DMS53 treated with DMSO at 0.1 percent for 48 hours (cell line): ENCODE data around the gene WFDC8.

Source experiments
- DNase-seq: peaks from one replicate; lab custom pipeline; 2025; ENCODE audit not compliant: unreplicated experiment; lab: John Stamatoyannopoulos, UW

Gene WFDC8

DNA sequence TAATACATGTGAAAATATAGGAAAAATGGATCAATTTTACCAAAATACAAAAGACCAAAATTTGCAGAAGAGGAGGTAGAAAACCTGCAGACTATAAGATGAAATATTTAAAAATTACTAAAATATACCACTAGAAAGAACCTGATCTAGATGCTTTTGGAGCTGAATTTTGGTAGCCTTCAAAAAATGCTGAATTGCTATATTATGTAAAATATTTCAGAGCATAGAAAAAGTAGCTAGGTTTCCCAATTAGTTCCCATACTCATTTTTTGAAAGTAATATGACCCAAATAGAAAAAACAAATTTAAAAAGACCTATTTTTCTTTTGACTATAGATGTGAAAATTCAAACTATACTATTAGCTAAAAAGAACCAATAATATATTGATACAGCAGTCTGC lies 28.3 kb downstream of the WFDC8 start:
- no peak for DNase-seq

DNA sequence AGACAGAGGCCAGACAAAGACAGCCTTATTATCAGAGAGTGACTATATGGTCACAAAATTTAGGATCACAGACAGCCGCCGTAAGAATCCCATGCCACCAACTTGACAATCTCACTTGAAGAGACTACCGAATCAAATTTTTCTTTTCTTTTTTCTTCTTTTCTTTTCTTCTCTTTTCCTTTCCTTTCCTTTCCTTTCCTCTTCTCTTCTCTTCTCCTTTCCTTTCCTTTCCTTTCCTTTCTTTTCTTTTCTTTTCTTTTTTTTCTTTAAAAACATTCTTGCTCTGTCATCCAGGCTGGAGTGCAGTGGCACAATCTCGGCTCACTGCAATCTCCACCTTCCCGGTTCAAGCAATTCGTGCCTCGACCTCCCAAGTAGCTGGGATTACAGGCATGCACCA lies 30.7 kb downstream of the WFDC8 start:
- DNase-seq = no peak

DNA sequence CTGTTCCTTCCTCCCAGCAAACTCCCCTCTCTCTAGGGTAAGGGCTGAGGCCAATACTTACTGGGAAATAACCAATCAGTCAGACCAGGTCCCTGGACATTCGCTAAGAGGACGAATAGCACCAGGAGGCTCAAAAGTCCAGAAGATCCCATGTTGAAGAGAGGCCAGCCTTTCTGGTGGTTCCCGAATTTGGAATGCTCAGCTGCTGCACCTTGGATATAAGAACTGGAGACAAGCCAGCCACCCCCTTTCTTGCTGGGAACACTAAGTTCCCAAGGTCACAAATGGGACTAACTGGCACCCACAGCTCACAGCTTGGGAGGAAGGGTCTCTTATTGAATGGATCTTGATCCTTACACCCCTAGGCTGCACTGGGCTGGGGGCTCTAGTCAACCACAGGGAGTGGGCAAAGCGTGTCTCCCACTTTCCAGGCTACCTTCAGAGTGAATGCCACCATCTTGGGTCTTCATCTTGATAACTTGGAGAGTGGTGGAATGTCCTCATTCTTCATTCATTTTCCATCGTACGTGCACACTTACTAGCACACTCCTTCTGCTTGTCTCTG lies 31.8 kb downstream of the WFDC8 start, which contains the start of gene EPPIN:
Gene EPPIN (minus strand): TSS at position 196 of the 565 bp plus-strand sequence. CDS start 44 bp downstream, at position 152.
- DNase-seq = no peak

DNA sequence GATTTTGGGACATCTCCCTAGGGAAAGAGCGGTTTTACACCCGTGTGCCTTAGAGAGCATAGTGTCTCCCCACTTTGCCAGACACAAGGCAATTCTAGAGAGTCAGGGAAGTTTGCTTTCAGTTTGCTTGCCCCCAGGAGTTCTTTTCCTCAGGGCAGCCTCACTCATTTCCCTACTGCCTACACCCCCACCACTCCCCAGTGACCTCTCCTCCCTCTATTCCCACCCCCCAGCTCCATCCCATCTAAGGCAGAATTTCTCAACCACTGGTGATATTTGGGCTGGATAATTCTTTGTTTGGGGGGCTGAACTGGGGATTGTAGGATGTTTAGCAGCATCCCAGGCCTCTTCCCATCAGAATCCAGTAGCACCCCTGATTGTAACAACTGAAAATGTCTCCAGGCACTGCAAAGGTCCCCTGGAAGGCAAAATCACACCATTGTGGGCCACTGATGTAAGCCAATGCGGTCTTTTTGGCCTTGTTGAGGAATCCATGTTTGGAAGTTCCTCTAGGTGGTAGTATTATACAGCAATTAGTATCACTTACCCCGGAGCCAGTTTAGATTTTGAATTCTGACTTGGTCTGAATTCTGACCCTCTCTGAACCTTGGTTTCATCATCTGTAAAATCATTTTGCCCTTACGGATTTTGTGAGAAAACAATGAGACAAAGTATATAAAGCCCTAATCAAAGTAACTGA lies 33.2 kb downstream of the WFDC8 start:
- peak; percentile 16 for DNase-seq

DNA sequence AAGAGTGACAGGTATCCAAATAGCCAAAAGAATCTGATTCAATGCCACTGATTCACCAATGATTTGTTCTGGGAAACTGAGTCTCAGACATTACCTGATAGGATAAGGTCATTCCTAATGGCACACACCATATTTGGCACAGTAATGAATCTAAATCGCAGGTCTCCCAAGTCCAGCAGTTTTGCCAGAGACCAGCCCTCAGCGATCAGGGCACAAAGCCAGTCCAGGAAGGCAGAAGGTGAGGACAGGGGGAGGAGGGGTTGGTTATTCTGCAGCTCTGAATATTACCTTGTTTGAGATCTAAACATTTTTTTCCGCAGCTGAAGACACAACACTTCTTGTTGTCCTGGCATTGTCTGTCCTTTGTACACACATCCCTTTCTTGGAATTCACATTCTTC lies 33.7 kb downstream of the WFDC8 start:
- DNase-seq = no peak

DNA sequence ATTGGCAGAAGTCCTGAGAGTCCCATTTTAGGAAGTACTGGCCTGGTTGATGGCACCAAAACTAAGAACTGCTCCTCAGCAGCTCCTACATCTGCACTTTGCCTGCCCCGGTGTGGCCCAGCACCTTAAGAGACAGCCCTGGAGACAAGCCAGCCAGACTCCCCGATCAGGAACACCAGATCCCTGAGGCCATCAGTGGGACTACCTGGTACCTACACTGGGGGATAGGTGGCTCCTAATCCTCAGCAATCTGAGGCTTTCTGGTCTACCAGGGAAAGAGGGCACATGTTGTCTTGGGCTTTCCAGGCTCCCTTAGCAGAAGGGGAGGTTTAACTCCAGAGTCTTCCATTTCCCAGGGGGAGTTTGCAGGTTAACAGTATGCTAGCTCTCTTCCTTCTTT lies 39.7 kb downstream of the WFDC8 start, which contains the start of gene WFDC6:
Gene WFDC6 (minus strand): TSS at position 101 of the 400 bp plus-strand sequence. CDS start 75 bp downstream, at position 26.
- DNase-seq = no peak

DNA sequence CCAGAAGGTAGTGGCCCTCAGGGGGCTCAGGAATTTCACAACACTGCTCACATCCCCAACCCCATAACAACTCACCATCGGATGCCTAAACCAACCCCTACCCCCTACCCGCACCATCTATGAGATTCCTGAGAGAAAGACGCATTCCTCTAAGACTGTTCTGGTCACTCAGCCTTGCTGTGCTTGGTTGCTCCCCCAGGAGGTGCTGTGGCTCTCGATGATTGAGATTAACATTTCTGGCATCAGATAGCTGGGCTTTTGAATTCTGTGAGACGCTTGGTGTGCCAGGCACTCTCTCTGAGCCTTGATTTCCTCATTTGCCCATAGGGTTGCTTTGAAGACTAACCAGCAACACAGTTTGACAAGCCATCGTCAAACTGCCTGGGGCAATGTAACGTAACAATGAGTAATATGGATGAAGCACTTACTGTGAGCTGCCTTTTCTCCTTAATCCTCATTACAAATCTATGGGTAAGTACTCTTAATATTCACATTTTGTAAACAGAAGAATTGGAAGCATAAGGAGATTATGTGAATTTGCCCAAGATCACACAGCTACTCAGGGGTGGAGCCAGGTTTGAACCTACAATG lies 40.8 kb downstream of the WFDC8 start:
- no peak for DNase-seq

DNA sequence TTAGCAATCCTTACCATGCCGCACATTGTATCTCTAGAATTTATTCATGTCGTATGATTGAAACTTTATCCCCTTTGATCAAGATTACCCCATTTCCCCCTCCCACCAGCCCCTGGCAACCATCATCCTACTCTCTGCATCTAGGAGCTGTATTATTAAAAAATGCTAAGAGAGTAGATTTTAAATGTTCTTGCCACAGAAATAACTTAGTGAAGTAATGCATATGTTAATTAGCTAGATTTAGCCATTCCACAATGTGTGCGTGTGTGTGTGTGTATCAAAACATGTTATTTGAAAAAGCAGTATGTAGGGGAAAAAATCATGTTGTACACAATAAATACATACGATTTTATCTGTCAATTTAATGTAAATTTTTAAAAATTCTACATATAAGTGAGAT lies 51.8 kb downstream of the WFDC8 start:
- DNase-seq = no peak

DNA sequence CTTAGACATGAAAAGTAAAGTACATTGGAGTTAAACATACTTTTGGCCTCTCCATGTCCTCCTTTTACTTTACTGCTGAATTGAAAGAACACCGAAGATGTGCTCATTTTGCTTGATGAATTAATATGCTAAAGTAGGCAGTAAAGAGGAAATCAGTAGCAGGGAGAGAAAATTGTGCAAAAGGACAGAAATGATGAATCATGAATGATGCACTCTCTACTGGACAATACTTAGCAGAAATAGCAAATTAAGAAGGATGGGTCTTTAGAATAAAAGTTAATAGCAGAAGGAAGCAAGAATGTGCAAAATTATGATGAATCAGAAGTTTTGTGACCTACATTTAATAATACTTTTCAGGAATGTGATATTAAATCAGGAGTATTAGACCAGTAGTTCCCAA lies 55.3 kb downstream of the WFDC8 start:
- DNase-seq = no peak

DNA sequence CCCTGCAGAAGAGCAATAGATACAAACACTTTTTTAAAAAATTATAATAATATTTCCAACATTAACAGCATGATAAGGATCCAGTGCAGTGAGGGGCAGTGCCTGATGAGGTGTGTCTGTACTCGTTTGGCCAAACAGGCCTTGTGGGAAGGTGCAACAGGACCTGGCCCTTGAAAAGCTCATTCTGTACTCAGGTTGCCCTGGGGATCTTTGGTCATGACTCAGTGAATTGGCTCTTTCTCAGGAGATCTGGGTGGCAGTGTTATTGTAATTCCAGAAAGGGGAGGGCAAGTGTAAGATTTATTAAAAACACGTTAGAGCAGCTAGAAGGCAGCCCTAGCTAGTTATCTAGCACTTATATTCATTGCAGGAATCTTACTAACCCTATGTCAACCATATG lies 60.8 kb downstream of the WFDC8 start:
- no peak for DNase-seq

DNA sequence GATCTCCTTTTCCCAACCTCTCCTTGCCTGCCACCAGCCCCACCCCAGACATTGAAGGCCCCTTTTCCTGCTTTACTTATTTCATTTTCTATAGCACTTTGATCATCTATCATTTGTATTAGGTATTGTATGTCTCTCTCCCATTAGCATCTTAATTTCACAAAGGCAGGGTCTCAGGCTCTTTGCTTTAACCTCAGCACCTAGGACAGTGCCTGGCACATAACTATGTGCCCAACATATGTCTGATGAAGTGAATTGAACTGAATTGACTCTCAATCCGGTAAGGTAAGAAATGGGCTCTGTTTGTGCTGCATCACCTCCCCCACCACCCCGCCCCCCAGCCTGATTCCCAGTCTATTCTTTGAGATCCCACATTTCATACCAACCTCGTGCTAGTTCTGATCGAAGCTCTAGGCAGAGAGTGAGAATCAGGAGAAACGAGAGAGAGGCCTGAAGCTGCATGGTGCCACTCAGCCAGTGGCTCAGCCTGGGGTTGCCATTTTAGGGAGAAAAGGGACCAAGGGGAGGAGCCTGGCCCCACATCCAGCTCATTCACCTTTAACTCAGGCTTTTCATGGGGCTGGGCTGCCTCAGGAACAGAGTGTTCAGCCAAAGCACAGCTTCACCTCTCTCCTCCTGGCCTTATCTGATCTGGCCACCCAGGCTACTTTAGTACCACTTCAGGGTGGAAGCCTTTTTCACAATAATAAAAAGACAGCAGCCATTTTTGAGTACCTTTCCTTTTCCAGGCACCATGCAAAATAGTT lies 63.8 kb downstream of the WFDC8 start, which contains the start of gene SPINT3:
Gene SPINT3 (minus strand): TSS at position 476 of the 767 bp plus-strand sequence. CDS start 14 bp downstream, at position 462.
- no peak for DNase-seq

DNA sequence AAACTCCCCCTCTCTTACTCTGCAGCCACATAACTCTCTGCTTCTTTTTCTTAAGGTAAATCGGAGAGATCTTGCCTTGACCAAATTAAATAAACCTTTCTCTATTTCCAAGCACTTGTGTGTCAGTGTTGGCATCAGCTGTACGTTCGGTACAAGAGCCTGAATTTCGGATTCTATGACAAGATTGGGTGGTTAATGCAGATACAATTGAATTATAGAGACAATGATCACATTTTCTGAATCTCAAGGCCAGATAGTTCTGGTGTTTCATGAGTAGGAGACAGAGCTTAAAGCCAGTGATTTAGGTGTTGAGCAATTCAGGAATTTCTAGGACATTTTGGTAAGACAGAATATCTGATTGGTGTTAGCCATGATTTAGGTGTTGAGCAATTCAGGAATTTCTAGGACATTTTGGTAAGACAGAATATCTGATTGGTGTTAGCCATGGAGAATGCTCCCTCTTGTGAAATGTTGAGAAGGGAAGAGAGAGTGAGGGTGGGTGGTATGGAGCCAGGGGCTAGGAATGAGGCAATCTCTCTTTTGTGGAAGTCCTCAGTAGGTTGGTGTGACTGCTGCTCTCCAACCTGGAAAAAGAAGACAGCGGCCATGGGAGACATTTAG lies 68.7 kb downstream of the WFDC8 start:
- DNase-seq = no peak

DNA sequence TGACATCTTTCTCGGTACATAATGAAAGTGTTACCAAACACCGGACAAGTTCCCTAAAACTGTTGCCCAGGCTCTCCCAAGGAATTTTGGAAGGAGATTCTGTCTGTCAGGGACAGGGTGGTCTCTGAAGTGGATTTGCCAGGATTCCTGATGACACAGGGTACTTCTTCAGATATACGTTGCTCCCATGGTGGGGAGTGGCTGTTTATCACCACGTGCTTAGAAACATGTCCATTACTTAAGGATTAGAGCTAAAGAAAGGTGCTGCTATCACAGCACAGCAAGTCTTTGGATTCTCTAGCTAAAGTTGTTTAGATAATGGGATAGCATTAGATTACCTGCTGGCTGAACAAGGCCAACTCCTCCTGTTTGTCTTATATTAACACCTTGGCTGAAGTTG lies 70.0 kb downstream of the WFDC8 start:
- DNase-seq = no peak

DNA sequence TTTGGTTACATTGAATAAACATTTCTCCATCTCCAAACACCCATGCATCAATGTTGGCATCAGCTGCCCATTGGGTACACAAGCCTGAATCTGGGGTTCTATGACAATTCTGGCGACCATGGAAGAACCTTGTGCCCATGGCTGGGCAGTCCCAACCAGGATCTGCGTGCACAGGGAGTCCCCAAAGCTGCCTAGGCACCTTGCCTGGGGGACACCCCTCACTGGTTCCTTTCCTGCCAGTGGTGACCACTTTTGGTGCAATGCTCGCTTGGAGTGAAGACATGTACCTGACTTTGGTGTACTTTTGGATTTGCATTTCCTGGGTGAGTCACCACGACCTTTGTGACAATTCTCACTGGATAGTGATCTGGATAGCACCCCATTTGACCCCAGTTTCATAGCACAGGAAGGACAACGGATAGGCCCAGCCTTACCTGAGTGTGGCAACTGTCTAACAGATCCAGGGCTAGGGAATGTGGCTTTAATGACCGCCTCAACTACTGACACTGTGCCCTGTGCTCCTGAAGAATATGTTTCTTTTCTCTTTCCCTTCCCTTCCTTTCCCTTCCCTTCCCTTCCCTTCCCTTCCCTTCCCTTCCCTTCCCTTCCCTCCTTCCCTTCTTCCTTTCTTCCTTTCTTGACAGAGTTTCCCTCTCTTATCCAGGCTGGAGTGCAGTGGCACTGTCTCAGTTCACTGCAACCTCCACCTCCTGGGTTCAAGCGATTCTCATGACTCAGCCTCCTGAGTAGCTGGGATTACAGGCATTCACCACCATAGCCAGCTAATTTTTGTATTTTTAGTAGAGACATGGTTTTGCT lies 70.8 kb downstream of the WFDC8 start:
- no peak for DNase-seq

DNA sequence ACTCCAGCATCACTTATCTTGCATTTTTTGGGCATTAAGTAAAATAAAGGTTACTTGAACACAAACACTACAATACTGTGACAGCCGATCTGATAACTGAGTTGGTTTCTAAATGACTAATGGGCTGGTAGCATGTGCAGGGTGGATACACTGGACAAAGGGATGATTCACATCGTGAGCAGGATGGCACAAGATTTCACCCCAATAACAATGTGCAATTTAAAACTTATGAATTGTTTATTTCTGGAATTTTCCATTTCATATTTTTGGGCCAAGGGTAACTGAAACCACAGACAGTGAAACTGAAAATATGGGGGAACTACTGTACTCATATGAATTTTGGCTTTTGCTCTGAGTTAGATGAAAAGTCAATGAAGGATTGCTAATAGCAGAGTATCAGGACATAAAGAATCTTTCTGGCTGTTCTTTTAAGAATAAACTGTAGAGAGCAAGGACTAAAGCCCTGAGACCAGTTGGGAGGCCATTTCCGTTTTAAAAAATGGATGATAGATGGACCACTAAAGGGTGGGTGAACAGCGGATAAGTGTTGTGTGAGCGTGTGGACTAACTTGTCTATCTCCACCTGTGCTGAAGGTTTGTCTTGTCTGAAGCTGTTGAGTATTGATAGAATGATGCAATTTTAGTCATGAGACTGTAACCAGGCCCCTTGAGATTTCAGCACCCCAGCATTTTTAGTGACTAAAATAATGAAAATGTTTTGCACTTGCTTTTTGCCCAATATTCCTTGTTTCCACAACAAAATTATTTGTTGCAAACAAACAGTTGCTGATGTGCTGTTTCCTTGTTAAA lies 71.9 kb downstream of the WFDC8 start:
- DNase-seq = no peak

DNA sequence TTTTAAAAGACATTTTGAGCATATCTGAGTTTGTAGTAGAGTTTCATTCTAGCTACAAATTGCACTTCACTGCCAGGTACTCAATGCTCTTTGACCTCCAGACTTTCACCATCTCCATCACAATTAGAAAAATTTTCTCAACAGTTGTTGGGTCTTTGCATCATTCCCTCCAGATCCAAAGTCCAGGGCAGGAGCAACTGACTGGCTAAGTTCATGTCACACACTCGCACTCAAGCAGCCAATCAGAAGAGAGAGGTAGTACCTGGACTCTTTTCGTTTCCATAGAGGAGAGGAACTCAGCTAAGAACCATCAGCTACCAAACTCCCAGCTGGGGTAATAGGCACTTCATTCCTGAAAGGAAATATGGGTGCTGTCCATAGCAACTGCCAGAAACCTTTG lies 72.7 kb downstream of the WFDC8 start:
- no peak for DNase-seq

DNA sequence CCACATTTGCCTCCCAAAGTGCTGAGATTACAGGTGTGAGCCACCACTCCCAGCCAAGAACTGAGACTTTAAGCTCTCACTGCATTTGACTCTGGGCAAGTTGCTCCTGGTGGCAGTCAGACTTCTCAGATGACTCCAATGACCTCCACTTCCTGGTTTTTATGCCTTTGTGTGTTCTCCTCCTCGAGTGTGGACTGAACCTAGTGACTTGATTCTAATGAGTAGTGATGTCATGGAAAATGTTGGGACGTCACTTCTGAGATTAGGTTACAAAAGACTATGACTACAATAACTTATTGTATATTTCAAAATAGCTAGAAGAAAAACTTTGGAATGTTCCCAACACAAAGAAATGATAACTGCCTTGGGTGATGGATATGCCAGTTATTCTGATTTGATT lies 75.7 kb downstream of the WFDC8 start:
- no peak for DNase-seq

DNA sequence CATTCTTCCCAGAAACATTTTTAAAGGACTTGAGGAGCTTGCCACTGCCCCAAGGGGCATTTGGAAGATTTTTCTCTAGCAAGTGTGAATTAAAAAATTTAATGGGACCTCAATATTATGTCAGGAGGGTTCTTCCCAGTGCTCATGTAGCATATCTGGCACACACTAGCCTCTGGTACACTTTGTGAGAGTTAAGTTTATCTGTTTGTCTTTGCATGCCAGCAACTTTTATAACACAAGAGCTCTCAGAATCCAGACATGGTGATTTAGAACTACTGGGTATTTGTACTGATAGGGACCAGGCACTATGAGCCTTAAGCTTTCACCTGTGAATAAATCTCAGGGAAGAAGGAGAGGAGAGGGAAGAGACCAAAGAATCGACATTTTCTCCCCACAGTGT lies 76.5 kb downstream of the WFDC8 start:
- no peak for DNase-seq
